Mucosa of descending colon (tissue), 3 donors: ENCODE results near the gene CCDC54. TPM values are rescaled to one million over a fixed set of nuclear protein-coding genes. Genes with fewer than 3 reads are reported as not detected.
A peak's percentile ranks its signal among the peaks of the same experiment; 100 is the strongest.

ENCODE experiments used
- ATAC-seq: fragments of 200-7000 bp; cut with Tn5 transposase; one replicate; pipeline ENCODE4 v1.9.1; 2020; ENCODE audit warnings: mild to moderate bottlenecking, moderate library complexity
- DNase-seq, 3 donors: peaks; one replicate each; pipeline ENCODE4 v3.0.0-alpha.2; 2020
- H3K36me3 ChIP-seq: fragments of 200-600 bp; one replicate; pipeline ENCODE4 v1.8.0; 2021; ENCODE audit warnings: low read depth, mild to moderate bottlenecking
- H3K4me1 ChIP-seq: fragments of 200-600 bp; one replicate; pipeline ENCODE4 v1.8.0; 2021; ENCODE audit warnings: low read depth, mild to moderate bottlenecking
- H3K4me3 ChIP-seq: fragments of 200-600 bp; one replicate; pipeline ENCODE4 v1.8.0; 2021; ENCODE audit warnings: mild to moderate bottlenecking
- H3K9me3 ChIP-seq: fragments of 200-600 bp; one replicate; pipeline ENCODE4 v1.8.0; 2021; ENCODE audit warnings: mild to moderate bottlenecking
- CTCF ChIP-seq: fragments of 200-600 bp; IDR thresholded peaks from one replicate; pipeline ENCODE4 v1.8.0; 2022; ENCODE audit warnings: antibody characterized with exemption, mild to moderate bottlenecking
- intact Hi-C, 2 donors: fragments of 100-400 bp; cut with DNase I in 1 of 2; cut with micrococcal nuclease in 1 of 2; formaldehyde crosslinking; loops; one replicate each; pipeline versions ENCODE4 v1.11.0 to v1.11.1; 2022; cut with DNase I, micrococcal nuclease
- total RNA-seq, 3 donors: library from RNA; stranded (reverse); fragmentation: NEBNext Ultra II Directional in 2 of 3; extraction: Animal tissue kit (Norgen Biotek cat#: 25700) in 2 of 3; gene quantifications; one replicate each; pipeline versions ENCODE4 v1.2.1 to v1.2.4, GENCODE V29; 2021 to 2023
- donor health status: DM: no; HTN: no; CAD: no; lungs with moderate emphysema.
- donor health status: DM: no; HTN: no; CAD: no.
- donor health status: DM: no; HTN: yes; CAD: no.

The CCDC54 gene
- total RNA-seq, 3 donors from 2014 or later = not detected

GRCh38 chr3:107346564-107346963, 30.7 kb upstream of the CCDC54 start:
- no peaks in the 10 kb centered on the region for H3K4me1 ChIP-seq
- no peaks in the 10 kb centered on the region for H3K9me3 ChIP-seq
- ATAC-seq (no peak), DNase-seq (no peak)
- intact Hi-C loops = no loop called here
- H3K4me3 ChIP-seq = no peak overlapping the region
- H3K36me3 ChIP-seq = no peaks in the 10 kb centered on the region
- TF ChIP-seq CTCF = no peak

- Histone ChIP-seq H3K4me1 (no peaks in the 10 kb centered on the region), H3K4me3 (no peak overlapping the region), H3K9me3 (no peaks in the 10 kb centered on the region), H3K36me3 (no peaks in the 10 kb centered on the region)
- TF ChIP-seq CTCF = no peak
- ATAC-seq = peak; percentile 80
- no peak for DNase-seq
- intact Hi-C loops = no loop called here
Observed at GRCh38 chr3:107347751-107348150, 29.5 kb upstream of the CCDC54 start.

GRCh38 chr3:107356706-107357105, 20.5 kb upstream of the CCDC54 start:
- H3K9me3 ChIP-seq = no peaks in the 10 kb centered on the region
- intact Hi-C loops = no loop called here
- H3K36me3 ChIP-seq = no peaks in the 10 kb centered on the region
- DNase-seq (no peak), ATAC-seq (no peak)
- H3K4me1 ChIP-seq = no peaks in the 10 kb centered on the region
- H3K4me3 ChIP-seq = no peak overlapping the region
- TF ChIP-seq CTCF = no peak

GRCh38 chr3:107361633-107362032, 15.6 kb upstream of the CCDC54 start:
- H3K36me3 ChIP-seq = no peaks in the 10 kb centered on the region
- H3K9me3 ChIP-seq = no peaks in the 10 kb centered on the region
- no peak overlapping the region for H3K4me3 ChIP-seq
- intact Hi-C loops = no loop called here
- ATAC-seq (no peak), DNase-seq (no peak)
- no peak for TF ChIP-seq CTCF
- no peaks in the 10 kb centered on the region for H3K4me1 ChIP-seq

- Histone ChIP-seq H3K9me3 (no peaks in the 10 kb centered on the region), H3K4me1 (no peaks in the 10 kb centered on the region), H3K36me3 (no peaks in the 10 kb centered on the region), H3K4me3 (no peak overlapping the region)
- no peak for TF ChIP-seq CTCF
- DNase-seq (no peak), ATAC-seq (no peak)
- intact Hi-C loops = no loop called here
Observed at GRCh38 chr3:107365051-107365450, 12.2 kb upstream of the CCDC54 start.

GRCh38 chr3:107366766-107367165, 10.5 kb upstream of the CCDC54 start:
- ATAC-seq = no peak
- intact Hi-C loops = no loop called here

More at GRCh38 chr3:107366766-107367165, 10.5 kb upstream of the CCDC54 start:
- no peaks in the 10 kb centered on the region for H3K9me3 ChIP-seq
- no peak for TF ChIP-seq CTCF
- DNase-seq = no peak
- no peaks in the 10 kb centered on the region for H3K36me3 ChIP-seq
- H3K4me3 ChIP-seq = no peak overlapping the region
- H3K4me1 ChIP-seq = no peaks in the 10 kb centered on the region
